Neutrophil (primary cell): ENCODE data around the gene DDN.

ENCODE experiments used
- H3K27ac ChIP-seq: fragments of 200-600 bp; sonication (generic); 2 replicates; pipeline ENCODE4 v1.5.1; 2016; ENCODE audit warnings: mild to moderate bottlenecking, moderate library complexity
- H3K27me3 ChIP-seq: fragments of 200-600 bp; sonication (generic); 2 replicates; pipeline ENCODE4 v1.6.0; 2016; ENCODE audit warnings: mild to moderate bottlenecking
- H3K36me3 ChIP-seq: fragments of 200-600 bp; sonication (generic); 2 replicates; pipeline ENCODE4 v1.5.1; 2017
- H3K4me1 ChIP-seq, 2 experiments: fragments of 200-600 bp in 1 of 2; sonication (generic) in 1 of 2; 1 replicate in 1 of 2; 2 replicates in 1 of 2; pipeline versions ENCODE4 v1.5.1 to v1.6.1; 2013 to 2016; ENCODE audit warnings: low read depth in 1 of 2, low read length in 1 of 2, mild to moderate bottlenecking in 1 of 2, moderate library complexity in 1 of 2; ENCODE audit not compliant: control insufficient read depth in 1 of 2, insufficient read depth in 1 of 2
- H3K4me3 ChIP-seq, 2 experiments: fragments of 200-600 bp in 1 of 2; sonication (generic) in 1 of 2; 1 replicate in 1 of 2; 2 replicates in 1 of 2; pipeline ENCODE4 v1.5.1; 2013 to 2016; ENCODE audit warnings: low read depth in 1 of 2, low read length in 1 of 2, mild to moderate bottlenecking in 1 of 2, moderate library complexity in 1 of 2
- H3K9me3 ChIP-seq: fragments of 200-600 bp; sonication (generic); 2 replicates; pipeline ENCODE4 v1.5.1; 2016
- CTCF ChIP-seq: fragments of 200-600 bp; sonication (generic); IDR thresholded peaks from 2 replicates; pipeline ENCODE4 v1.5.1; 2016; ENCODE audit warnings: antibody characterized with exemption

DDN gene

DNA sequence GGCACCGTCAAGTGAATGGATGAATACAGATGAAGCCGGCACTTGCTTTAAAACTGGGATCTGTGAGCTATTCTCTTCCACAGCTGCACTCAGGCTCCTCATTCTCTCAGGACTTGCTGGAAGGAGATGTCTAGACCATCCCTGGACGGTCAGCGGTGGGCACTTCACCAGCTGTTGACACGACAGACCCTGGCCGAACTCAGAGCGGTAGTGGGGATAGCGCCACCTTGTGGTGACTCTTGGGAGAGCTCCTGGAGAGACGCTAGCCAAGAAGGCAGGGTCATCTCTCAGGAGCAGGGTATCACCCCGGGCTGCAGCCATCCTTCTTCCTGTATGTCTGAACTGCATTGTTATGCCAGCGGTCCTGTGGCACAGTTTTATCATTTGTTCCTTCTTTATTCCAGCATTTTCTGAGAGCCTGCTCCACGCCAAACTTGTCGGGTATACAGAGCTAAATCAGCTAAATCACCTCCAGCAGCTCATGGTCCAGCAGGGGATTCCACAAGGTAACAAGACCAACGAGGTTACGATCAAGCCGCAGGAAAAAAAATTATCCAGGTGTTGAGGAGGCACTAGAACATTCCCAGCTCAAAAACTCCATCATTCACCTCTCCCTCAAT lies 11.0 kb downstream of the DDN start:
- Histone ChIP-seq H3K27me3 (peaks cover 97% of the 10 kb centered on the region), H3K27ac (no peak overlapping the region), H3K36me3 (no peaks in the 10 kb centered on the region), H3K9me3 (no peaks in the 10 kb centered on the region), H3K4me3 (no peak overlapping the region), H3K4me1 (peaks cover 3 to 7% of the 10 kb centered on the region in 2 experiments)
- peak; percentile 87 for TF ChIP-seq CTCF

- Histone ChIP-seq H3K4me3 (no peak overlapping the region), H3K4me1 (peaks cover 3 to 7% of the 10 kb centered on the region in 2 experiments), H3K36me3 (no peaks in the 10 kb centered on the region), H3K27me3 (peaks cover 98% of the 10 kb centered on the region), H3K27ac (no peak overlapping the region), H3K9me3 (no peaks in the 10 kb centered on the region)
- TF ChIP-seq CTCF = no peak
These were observed 12.4 kb downstream of the DDN start for GRCh38 chr12:48986720-48987291.

DNA sequence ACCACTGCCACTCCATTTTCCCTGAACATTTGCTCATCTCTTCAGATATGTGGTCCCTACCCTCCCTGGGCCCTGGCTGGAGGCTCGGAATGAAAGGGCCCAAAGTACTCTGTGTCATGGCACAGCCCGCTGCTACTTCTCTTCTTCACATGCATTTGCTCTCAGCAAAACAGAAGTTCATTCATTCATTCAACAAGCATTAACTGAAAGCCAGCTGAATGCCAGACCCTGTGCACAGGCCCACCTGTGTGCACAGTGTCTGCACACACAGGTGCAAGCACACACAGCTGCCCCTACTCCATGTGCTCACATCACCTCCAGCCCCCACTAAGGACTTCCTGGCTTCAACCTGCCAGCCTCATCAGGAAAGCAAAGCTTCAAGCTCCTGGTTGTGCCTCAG lies 13.3 kb downstream of the DDN start:
- no peak for TF ChIP-seq CTCF
- H3K27me3 ChIP-seq = peaks cover 100% of the 10 kb centered on the region
- no peaks in the 10 kb centered on the region for H3K9me3 ChIP-seq
- H3K4me3 ChIP-seq = no peak overlapping the region
- no peaks in the 10 kb centered on the region for H3K36me3 ChIP-seq
- H3K4me1 ChIP-seq = peaks cover 11 to 14% of the 10 kb centered on the region in 2 experiments
- H3K27ac ChIP-seq = no peak overlapping the region

- Histone ChIP-seq H3K27me3 (peaks cover 100% of the 10 kb centered on the region), H3K4me3 (no peak overlapping the region), H3K9me3 (no peaks in the 10 kb centered on the region), H3K4me1 (peaks cover 12 to 14% of the 10 kb centered on the region in 2 experiments), H3K27ac (no peak overlapping the region), H3K36me3 (no peaks in the 10 kb centered on the region)
- no peak for TF ChIP-seq CTCF
These were observed 13.7 kb downstream of the DDN start for GRCh38 chr12:48985475-48985897.

GRCh38 chr12:48982397-48983080 lies 16.6 kb downstream of the DDN start:
- H3K27ac ChIP-seq = no peak overlapping the region
- H3K4me1 ChIP-seq = peaks cover 40 to 41% of the 10 kb centered on the region in 2 experiments
- H3K27me3 ChIP-seq = peaks cover 100% of the 10 kb centered on the region
- no peak for TF ChIP-seq CTCF
- H3K9me3 ChIP-seq = no peaks in the 10 kb centered on the region
- no peak overlapping the region for H3K4me3 ChIP-seq
- no peaks in the 10 kb centered on the region for H3K36me3 ChIP-seq
